Measurements from ENCODE around the gene RICTOR. TPM values are rescaled to one million over a fixed set of nuclear protein-coding genes. Genes with fewer than 3 reads are reported as not detected.
A peak's percentile ranks its signal among the peaks of the same experiment; 100 is the strongest.

RICTOR gene
- polyA plus RNA-seq, 2 of the 4 experiments (the other 2 are of a cell fraction), result 6.5 to 28.5 TPM

- TF ChIP-seq HEYL (CRISPR knock-in tag; IDR thresholded peaks at IDR 0.05) (no peak), RFX5 (IDR thresholded peaks at IDR 0.05) (no peak), E2F6 (IDR thresholded peaks at IDR 0.05; ENCODE audit: borderline replicate concordance, low read depth) (no peak), ATOH8 (CRISPR knock-in tag; IDR thresholded peaks at IDR 0.05; ENCODE audit: low read depth) (no peak), NPAS2 (CRISPR knock-in tag; IDR thresholded peaks at IDR 0.05; ENCODE audit: borderline replicate concordance) (no peak), SREBF2 (IDR thresholded peaks at IDR 0.05) (no peak)
- peak in 1 of 2 experiments; percentile 72; a peak in 5 of 6 replicates for ATAC-seq
- no peak for DNase-seq (ENCODE audit: low read depth in 1 of 2, low spot score in 1 of 2)
Measured at GRCh38 chr5:39091940-39092580, 17.9 kb upstream of the RICTOR start.

GRCh38 chr5:39083968-39084367 is 9.8 kb upstream of the RICTOR start:
- Histone ChIP-seq H3K9me3 (no peaks in the 10 kb centered on the region), H3K4me1 (peaks cover 22% of the 10 kb centered on the region), H3K27ac (no peak overlapping the region), H3K4me3 (no peak overlapping the region), H3K4me2 (no peak overlapping the region)
- ChIA-PET CTCF (no interaction called here), POLR2A (no interaction called here)
- DNase-seq (ENCODE audit: low read depth in 1 of 2, low spot score in 1 of 2) (no peak), FAIRE-seq (peak; percentile 96), ATAC-seq (no peak)
- 93% methylated on average over 1 of the region's 1 CpG for WGBS (ENCODE audit: missing lambda C conversion rate)
- no peak for TF ChIP-seq E2F6 (IDR thresholded peaks at IDR 0.05; ENCODE audit: borderline replicate concordance, low read depth)
- no peak for TF ChIP-seq ZNF302 (CRISPR knock-in tag; IDR thresholded peaks at IDR 0.05)
- no peak for TF ChIP-seq PHF8 (IDR thresholded peaks at IDR 0.05; ENCODE audit: borderline replicate concordance, low read depth)
- TF ChIP-seq HES2 (IDR thresholded peaks at IDR 0.05), result no peak
- TF ChIP-seq HDAC2 (IDR thresholded peaks at IDR 0.05), result no peak
- TF ChIP-seq POLR2A (IDR thresholded peaks at IDR 0.05; ENCODE audit: low read length), result no peak
- TF ChIP-seq RAD21 (conservative IDR thresholded peaks at IDR 0.05 in 1 of 2, IDR thresholded peaks at IDR 0.05 in 1 of 2), result no peak
- no peak for TF ChIP-seq MAFK (IDR thresholded peaks at IDR 0.05; ENCODE audit: partially characterized antibody)
- no peak for TF ChIP-seq CEBPB (IDR thresholded peaks at IDR 0.05)
- TF ChIP-seq ZFP36 (IDR thresholded peaks at IDR 0.05; ENCODE audit: borderline replicate concordance, partially characterized antibody), result no peak
- TF ChIP-seq RNF2 (IDR thresholded peaks at IDR 0.05; ENCODE audit: borderline replicate concordance, low read depth), result no peak
- no peak for TF ChIP-seq MAZ (IDR thresholded peaks at IDR 0.05; ENCODE audit: borderline replicate concordance, low read depth, low read length)
- TF ChIP-seq HMGXB4 (CRISPR knock-in tag; IDR thresholded peaks at IDR 0.05; ENCODE audit: borderline replicate concordance), result no peak

More at GRCh38 chr5:39091940-39092580, 17.9 kb upstream of the RICTOR start:
- no peak for FAIRE-seq
- peak overlapping the region; percentile 70 for H3K4me2 ChIP-seq
- POLR2A ChIA-PET, result no interaction called here
- H3K4me1 ChIP-seq, result peaks cover 21% of the 10 kb centered on the region
- no peak overlapping the region for H3K4me3 ChIP-seq
- 80% methylated on average over 7 of the region's 7 CpGs for WGBS (ENCODE audit: missing lambda C conversion rate)
- peak overlapping the region; percentile 81 to 84 for H3K27ac ChIP-seq
- CTCF ChIA-PET, result interaction anchor here (1.0 to 5.9 kb wide), 4 partner anchors 12 to 126 kb away, joined by 3 to 45 read pairs (median 4); no protein-coding TSS in a partner anchor
- peaks cover 26% of the 10 kb centered on the region; the same call in 2 of the 3 replicates for H3K9me3 ChIP-seq
